OCI-LY1 (cell line): ENCODE data around the gene MED31.

Source experiments
- CTCF ChIP-seq: fragments of 200-600 bp; sonication (generic), shearing (Covaris generic); IDR thresholded peaks from 2 replicates; pipeline ENCODE4 v1.5.1; 2017; ENCODE audit warnings: mild to moderate bottlenecking, antibody characterized with exemption, low read length, moderate library complexity, mixed read lengths
- EZH2 ChIP-seq: fragments of 200-600 bp; sonication (generic), shearing (Covaris generic); IDR thresholded peaks from 2 replicates; pipeline ENCODE4 v1.8.0; 2017; ENCODE audit warnings: borderline replicate concordance, mixed run types, mild to moderate bottlenecking, antibody characterized with exemption, low read length, moderate library complexity, mixed read lengths

GRCh38 chr17:6596511-6596910 lies 54.9 kb downstream of the MED31 start:
- no peak for TF ChIP-seq CTCF
- TF ChIP-seq EZH2 = no peak
